PC-9 (cell line): ENCODE data around the gene FAM229A. TPM values are rescaled to one million over a fixed set of nuclear protein-coding genes. Genes with fewer than 3 reads are reported as not detected.

Experiments
- BruUV-seq: library from RNA; stranded (reverse); fragments of 400-500 nt; replicated peaks from 2 replicates; lab custom pipeline; 2021; lab: Mats Ljungman, UMichigan
- CTCF ChIA-PET: fragments of 300-600 bp; sonication (Branson Sonifier 250); formaldehyde crosslinking; loops from one replicate; lab custom pipeline; 2022; ENCODE audit warnings: antibody characterized with exemption; lab: Charles Lee
- POLR2A ChIA-PET: fragments of 300-600 bp; sonication (Branson Sonifier 250); formaldehyde crosslinking; loops from one replicate; lab custom pipeline; 2022; ENCODE audit warnings: antibody characterized with exemption; ENCODE audit not compliant: unreplicated experiment; lab: Charles Lee
- DNase-seq, 2 experiments: peaks; one replicate each; pipeline versions ENCODE4 v3.0.0 to v3.0.0-alpha.2; 2015 to 2022; ENCODE audit warnings: mixed read lengths in 1 of 2
- H2AFZ ChIP-seq: fragments of 200-600 bp; sonication (generic); 2 replicates; pipeline ENCODE4 v1.8.1; 2017; ENCODE audit warnings: antibody characterized with exemption
- H3F3A ChIP-seq: fragments of 200-600 bp; sonication (generic); 2 replicates; pipeline ENCODE4 v1.8.1; 2017; ENCODE audit warnings: antibody characterized with exemption, mild to moderate bottlenecking, low read depth; ENCODE audit not compliant: insufficient read depth
- H3K27ac ChIP-seq: fragments of 200-600 bp; sonication (generic); 2 replicates; pipeline ENCODE4 v1.6.1; 2016; ENCODE audit warnings: mixed run types
- H3K27me3 ChIP-seq: fragments of 200-600 bp; sonication (generic); 2 replicates; pipeline ENCODE4 v1.6.1; 2016; ENCODE audit warnings: low read depth, mixed run types; ENCODE audit not compliant: insufficient read depth
- H3K36me3 ChIP-seq: fragments of 200-600 bp; sonication (generic); 2 replicates; pipeline ENCODE4 v1.6.1; 2016; ENCODE audit warnings: low read depth, mixed run types
- H3K4me1 ChIP-seq: fragments of 200-600 bp; sonication (generic); replicated peaks from 2 replicates; pipeline ENCODE4 v1.6.1; 2016; ENCODE audit warnings: mixed run types; ENCODE audit not compliant: insufficient read depth
- H3K4me2 ChIP-seq: fragments of 200-600 bp; sonication (generic); 2 replicates; pipeline ENCODE4 v1.6.1; 2017; ENCODE audit warnings: mixed run types
- H3K4me3 ChIP-seq: fragments of 200-600 bp; sonication (generic); 2 replicates; pipeline ENCODE4 v1.6.1; 2016; ENCODE audit warnings: mixed run types
- H3K79me2 ChIP-seq: fragments of 200-600 bp; sonication (generic); 2 replicates; pipeline ENCODE4 v1.6.1; 2017; ENCODE audit warnings: low read depth, mixed run types
- H3K9me2 ChIP-seq: fragments of 200-600 bp; sonication (generic); 2 replicates; pipeline ENCODE4 v1.8.1; 2017; ENCODE audit warnings: mild to moderate bottlenecking; ENCODE audit not compliant: insufficient read depth
- H3K9me3 ChIP-seq: fragments of 200-600 bp; sonication (generic); 2 replicates; pipeline ENCODE4 v1.8.1; 2016; ENCODE audit warnings: low read depth; ENCODE audit not compliant: insufficient read depth
- H4K20me1 ChIP-seq: fragments of 200-600 bp; sonication (generic); 2 replicates; pipeline ENCODE4 v1.8.1; 2017; ENCODE audit not compliant: insufficient read depth
- CTCF ChIP-seq: fragments of 200-600 bp; sonication (generic); conservative IDR thresholded peaks from 2 replicates; pipeline ENCODE4 v1.6.1; 2017; ENCODE audit warnings: mixed run types, antibody characterized with exemption, mild to moderate bottlenecking, moderate library complexity
- EZH2 ChIP-seq: fragments of 200-600 bp; sonication (generic); IDR thresholded peaks from 2 replicates; pipeline ENCODE4 v1.8.0; 2017; ENCODE audit warnings: antibody characterized with exemption, low read depth
- intact Hi-C: fragments of 100-400 bp; cut with micrococcal nuclease; formaldehyde crosslinking; loops from one replicate; pipeline ENCODE4 v1.10.0; 2022; ENCODE audit not compliant: unreplicated experiment
- total RNA-seq: library from RNA; stranded (reverse); gene quantifications from 2 replicates; pipeline ENCODE4 v1.2.3, GENCODE V29; 2021

FAM229A gene
- total RNA-seq, 1 experiment from 2014 or later: 13.1 TPM

- H3K4me3 ChIP-seq: no peak overlapping the region
- H3K36me3 ChIP-seq: no peaks in the 10 kb centered on the region
- peaks cover 15% of the 10 kb centered on the region; the same call in 1 of the 2 replicates for H3F3A ChIP-seq
- intact Hi-C loops: loop anchor here (5.0 kb wide), 1 partner anchor 341 kb away; the partner anchor contains the start of gene KHDRBS1
- no peaks in the 10 kb centered on the region for H3K79me2 ChIP-seq
- H3K4me2 ChIP-seq: no peak overlapping the region
- no peak for TF ChIP-seq CTCF
- TF ChIP-seq EZH2: no peak
- ChIA-PET CTCF (interaction anchor here (1.0 kb wide), 1 partner anchor 138 kb away, joined by 3 read pairs; no protein-coding TSS in a partner anchor), POLR2A (no interaction called here)
- no peaks in the 10 kb centered on the region for H4K20me1 ChIP-seq
- no peaks in the 10 kb centered on the region for H3K9me2 ChIP-seq
- no peaks in the 10 kb centered on the region for H3K27me3 ChIP-seq
- BruUV-seq: no TSS peak
- no peak for DNase-seq
- H3K27ac ChIP-seq: no peak overlapping the region
- peaks cover 14% of the 10 kb centered on the region; the same call in 1 of the 2 replicates for H3K4me1 ChIP-seq
- no peaks in the 10 kb centered on the region for H3K9me3 ChIP-seq
- no peak overlapping the region for H2AFZ ChIP-seq
These were observed 8.9 kb downstream of the FAM229A start for GRCh38 chr1:32353431-32353830.

- POLR2A ChIA-PET: interaction anchor here (0.6 kb wide), 1 partner anchor 29 kb away, joined by 9 read pairs; no protein-coding TSS in a partner anchor
- Histone ChIP-seq H3K79me2 (no peaks in the 10 kb centered on the region), H2AFZ (no peak overlapping the region), H3K27me3 (no peaks in the 10 kb centered on the region), H3K27ac (no peak overlapping the region), H4K20me1 (no peaks in the 10 kb centered on the region), H3K4me1 (peaks cover 14% of the 10 kb centered on the region; the same call in 1 of the 2 replicates), H3K36me3 (no peaks in the 10 kb centered on the region), H3F3A (peaks cover 10% of the 10 kb centered on the region; the same call in 1 of the 2 replicates), H3K4me3 (no peak overlapping the region; the same call in 1 of the 2 replicates), H3K9me3 (no peaks in the 10 kb centered on the region), H3K9me2 (no peaks in the 10 kb centered on the region), H3K4me2 (peak overlapping the region; percentile 93)
- intact Hi-C loops: loop anchor here (5.0 kb wide), 1 partner anchor 341 kb away; the partner anchor contains the start of gene KHDRBS1
- TF ChIP-seq CTCF (no peak), EZH2 (no peak)
- no TSS peak for BruUV-seq
- CTCF ChIA-PET: interaction anchor here (1.0 kb wide), 1 partner anchor 137 kb away, joined by 3 read pairs; no protein-coding TSS in a partner anchor
- DNase-seq: no peak
These were observed 9.4 kb downstream of the FAM229A start for GRCh38 chr1:32352831-32353383.

- Histone ChIP-seq H3K79me2 (no peaks in the 10 kb centered on the region), H3K36me3 (no peaks in the 10 kb centered on the region), H3K4me1 (peaks cover 14% of the 10 kb centered on the region; the same call in 1 of the 2 replicates), H2AFZ (peak overlapping the region; percentile 96; the same call in 1 of the 2 replicates), H3K9me2 (no peaks in the 10 kb centered on the region), H4K20me1 (no peaks in the 10 kb centered on the region), H3K9me3 (no peaks in the 10 kb centered on the region), H3K4me3 (peak overlapping the region; percentile 74), H3K27me3 (no peaks in the 10 kb centered on the region), H3K4me2 (peak overlapping the region; percentile 93), H3F3A (peaks cover 10% of the 10 kb centered on the region; the same call in 1 of the 2 replicates), H3K27ac (no peak overlapping the region)
- intact Hi-C loops: loop anchor here (5.0 kb wide), 1 partner anchor 340 kb away; the partner anchor contains the start of gene KHDRBS1
- ChIA-PET CTCF (interaction anchor here (1.0 kb wide), 1 partner anchor 137 kb away, joined by 3 read pairs; no protein-coding TSS in a partner anchor), POLR2A (interaction anchor here (0.6 kb wide), 1 partner anchor 28 kb away, joined by 9 read pairs; no protein-coding TSS in a partner anchor)
- DNase-seq: no peak
- BruUV-seq: TSS peak; percentile 51
- no peak for TF ChIP-seq CTCF
- TF ChIP-seq EZH2: no peak
These were observed 10.0 kb downstream of the FAM229A start for GRCh38 chr1:32352239-32352745.
